WI38 (cell line): ENCODE data around the gene C9orf57.

Experiments
- H3K4me3 ChIP-seq: 2 replicates; pipeline ENCODE4 v1.5.1; 2011; ENCODE audit warnings: low read depth, mild to moderate bottlenecking, control low read depth, low read length
- TF ChIP-seq, protein P1 (sequence below): IDR thresholded peaks from 2 replicates; pipeline ENCODE4 v1.5.1; 2012; ENCODE audit warnings: low read depth, mild to moderate bottlenecking, control low read depth, low read length

Gene C9orf57

DNA sequence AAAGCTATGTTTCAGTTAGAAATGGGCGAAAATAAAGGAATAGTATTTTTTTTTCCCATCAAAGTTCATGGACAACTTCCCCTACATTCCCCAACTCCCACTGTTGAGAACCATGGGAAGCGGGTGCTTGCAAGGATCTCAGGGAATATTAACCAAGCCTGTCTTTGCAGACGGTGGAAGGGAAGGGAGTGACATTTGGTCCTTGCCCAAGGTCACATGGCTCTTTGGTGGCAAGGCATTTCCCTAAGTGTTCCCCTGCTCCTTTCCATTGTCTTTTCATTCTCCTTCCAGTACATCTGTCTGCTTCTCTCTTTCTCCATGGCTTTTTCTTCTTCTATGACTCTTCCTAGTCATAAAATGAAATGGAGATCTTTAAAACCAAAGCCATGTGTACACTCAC, 19.0 kb downstream of the C9orf57 start:
- TF ChIP-seq, protein P1, sequence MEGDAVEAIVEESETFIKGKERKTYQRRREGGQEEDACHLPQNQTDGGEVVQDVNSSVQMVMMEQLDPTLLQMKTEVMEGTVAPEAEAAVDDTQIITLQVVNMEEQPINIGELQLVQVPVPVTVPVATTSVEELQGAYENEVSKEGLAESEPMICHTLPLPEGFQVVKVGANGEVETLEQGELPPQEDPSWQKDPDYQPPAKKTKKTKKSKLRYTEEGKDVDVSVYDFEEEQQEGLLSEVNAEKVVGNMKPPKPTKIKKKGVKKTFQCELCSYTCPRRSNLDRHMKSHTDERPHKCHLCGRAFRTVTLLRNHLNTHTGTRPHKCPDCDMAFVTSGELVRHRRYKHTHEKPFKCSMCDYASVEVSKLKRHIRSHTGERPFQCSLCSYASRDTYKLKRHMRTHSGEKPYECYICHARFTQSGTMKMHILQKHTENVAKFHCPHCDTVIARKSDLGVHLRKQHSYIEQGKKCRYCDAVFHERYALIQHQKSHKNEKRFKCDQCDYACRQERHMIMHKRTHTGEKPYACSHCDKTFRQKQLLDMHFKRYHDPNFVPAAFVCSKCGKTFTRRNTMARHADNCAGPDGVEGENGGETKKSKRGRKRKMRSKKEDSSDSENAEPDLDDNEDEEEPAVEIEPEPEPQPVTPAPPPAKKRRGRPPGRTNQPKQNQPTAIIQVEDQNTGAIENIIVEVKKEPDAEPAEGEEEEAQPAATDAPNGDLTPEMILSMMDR = no peak
- no peak overlapping the region for H3K4me3 ChIP-seq

DNA sequence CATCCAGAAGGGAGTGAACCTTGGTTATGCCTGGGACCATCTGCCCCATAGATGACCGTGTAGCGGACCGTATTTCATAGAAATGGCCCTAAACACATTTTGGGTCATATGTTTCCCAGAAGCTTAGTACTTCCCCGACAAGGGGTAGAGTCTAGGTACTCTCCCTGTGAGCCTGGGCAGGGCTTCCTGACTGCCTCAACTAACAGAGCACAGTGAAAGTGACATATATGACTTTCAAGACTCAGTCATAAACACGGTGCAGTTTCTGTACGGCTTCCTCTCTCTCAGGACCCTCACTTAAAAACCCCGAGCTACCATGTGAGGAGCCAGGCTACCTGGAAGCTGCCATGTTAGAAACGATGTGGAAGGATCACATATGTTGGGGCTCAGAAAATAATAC, 20.9 kb downstream of the C9orf57 start:
- no peak overlapping the region for H3K4me3 ChIP-seq
- TF ChIP-seq, protein P1 = no peak

DNA sequence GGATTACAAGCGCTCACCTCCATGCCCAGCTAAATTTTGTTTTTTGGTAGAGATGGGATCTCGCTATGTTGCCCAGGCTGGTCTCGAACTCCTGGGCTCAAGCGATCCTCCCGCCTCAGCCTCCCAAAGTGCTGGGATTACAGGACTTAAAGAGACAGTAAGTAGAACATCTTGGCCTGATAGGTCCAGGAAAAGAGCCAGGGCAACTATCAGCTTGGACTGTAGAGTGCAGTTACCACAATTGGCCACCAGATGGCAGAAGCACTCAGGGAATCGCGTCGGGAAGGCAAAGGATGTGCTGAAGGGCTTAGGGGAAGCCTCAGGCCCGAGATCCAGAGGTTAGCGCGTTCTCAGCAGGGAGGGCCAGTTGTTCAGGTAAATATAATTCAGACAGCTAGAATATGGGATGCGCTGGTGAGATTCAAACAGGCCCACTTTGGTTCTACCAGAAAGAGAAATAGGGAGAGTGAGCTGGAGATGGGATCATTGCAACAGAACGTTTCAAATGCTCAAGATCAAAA, 21.5 kb downstream of the C9orf57 start:
- TF ChIP-seq, protein P1 = peak; percentile 94
- no peak overlapping the region for H3K4me3 ChIP-seq

DNA sequence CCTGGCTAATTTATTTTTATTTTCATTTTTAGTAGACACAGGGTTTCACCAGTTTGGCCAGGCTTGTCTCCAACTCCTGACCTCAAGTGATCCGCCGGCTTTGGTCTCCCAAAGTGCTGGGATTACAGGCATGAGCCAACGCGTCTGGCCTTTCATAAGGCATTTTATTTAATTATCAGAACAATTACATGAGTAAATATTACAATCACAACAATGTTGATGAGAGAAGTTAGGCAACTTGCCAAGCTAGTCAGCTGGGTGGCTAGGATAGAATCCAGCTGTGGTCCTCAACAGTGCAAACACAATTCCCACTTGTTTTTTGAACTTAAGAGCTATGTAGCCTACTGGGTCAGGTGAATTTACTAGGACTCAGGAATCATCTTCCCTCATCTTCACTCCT, 22.0 kb downstream of the C9orf57 start:
- H3K4me3 ChIP-seq = no peak overlapping the region
- TF ChIP-seq, protein P1 = no peak

DNA sequence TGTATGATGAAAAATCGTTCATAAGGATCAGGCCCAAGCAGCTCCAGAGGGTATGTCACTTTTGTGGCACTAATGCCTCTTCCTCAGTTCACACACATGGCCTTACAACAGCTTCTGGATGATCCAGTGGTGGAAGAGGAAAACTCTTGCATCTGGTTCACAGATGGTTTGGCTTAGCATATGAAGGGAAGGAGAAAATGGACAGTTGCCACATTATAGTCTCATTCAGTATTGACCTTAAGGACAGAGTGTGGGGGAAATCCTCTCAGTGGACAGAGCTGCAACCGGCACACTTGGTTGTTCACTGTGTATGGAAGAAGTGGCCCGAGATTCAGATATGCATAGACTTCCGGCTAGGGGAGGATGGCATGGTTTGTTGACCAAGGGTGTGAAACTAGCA, 22.8 kb downstream of the C9orf57 start:
- TF ChIP-seq, protein P1 = no peak
- no peak overlapping the region for H3K4me3 ChIP-seq

DNA sequence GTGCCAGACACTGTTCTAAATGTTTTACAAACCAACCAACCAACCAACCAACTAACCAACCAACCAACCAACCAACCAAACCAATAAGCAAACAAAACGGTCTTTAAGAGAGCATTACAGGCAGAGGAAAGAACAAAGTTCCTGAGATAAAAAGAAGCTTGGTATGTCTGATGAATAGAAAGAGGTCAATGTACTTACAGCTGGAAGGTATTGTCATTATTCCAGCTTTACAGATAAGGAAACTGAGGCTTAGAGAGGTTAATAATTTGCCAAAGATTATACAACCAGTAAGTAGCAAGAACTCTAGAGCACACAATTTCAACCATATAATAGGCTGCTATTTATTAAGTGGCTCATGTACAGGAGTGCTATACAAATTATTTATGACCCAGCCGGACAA, 29.6 kb downstream of the C9orf57 start:
- TF ChIP-seq, protein P1 = no peak
- H3K4me3 ChIP-seq = no peak overlapping the region

DNA sequence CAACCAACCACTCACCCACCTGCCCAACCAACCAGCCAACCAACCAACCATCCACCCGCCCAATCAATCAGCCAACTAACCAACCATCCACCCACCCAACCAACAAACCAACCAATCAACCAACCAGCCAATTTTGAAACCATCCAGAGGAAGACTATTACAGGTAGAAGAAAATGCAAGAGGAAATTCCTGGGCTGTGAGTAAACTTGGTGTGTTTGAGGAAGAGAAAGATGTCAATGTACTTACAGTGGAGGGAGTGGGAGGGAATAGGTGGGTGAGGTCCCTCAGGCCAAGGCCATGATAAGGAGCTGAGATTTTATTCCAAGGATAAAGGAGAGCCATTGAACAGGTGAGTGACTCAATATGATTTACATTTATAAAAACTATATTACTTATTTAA, 30.4 kb downstream of the C9orf57 start:
- TF ChIP-seq, protein P1 = no peak
- no peak overlapping the region for H3K4me3 ChIP-seq
